Panc1 (cell line): ENCODE measurements around the gene CTAG2.

Source experiments
- CTCF ChIP-seq: fragments of 450-650 bp; IDR thresholded peaks from 2 replicates; pipeline ENCODE4 v1.5.1; 2017; ENCODE audit warnings: mild to moderate bottlenecking
- POLR2AphosphoS5 ChIP-seq: IDR thresholded peaks from 2 replicates; pipeline ENCODE4 v1.6.1; 2012; ENCODE audit warnings: mild to moderate bottlenecking, low read depth, low read length, moderate library complexity
- REST ChIP-seq, 2 experiments: IDR thresholded peaks; 2 replicates each; pipeline ENCODE4 v1.6.1; 2011 to 2012; ENCODE audit warnings: low read depth in 2 of 2, control low read depth in 1 of 2, low read length in 1 of 2, mild to moderate bottlenecking in 1 of 2, moderate library complexity in 1 of 2; ENCODE audit not compliant: insufficient read depth in 1 of 2
- SIN3A ChIP-seq: IDR thresholded peaks from 2 replicates; pipeline ENCODE4 v1.6.1; 2012; ENCODE audit warnings: low read depth, mild to moderate bottlenecking, low read length, moderate library complexity, borderline replicate concordance; ENCODE audit not compliant: insufficient read depth
- TCF7L2 ChIP-seq: IDR thresholded peaks from 2 replicates; pipeline ENCODE4 v1.6.1; 2011; ENCODE audit warnings: mild to moderate bottlenecking, low read depth, low read length, inconsistent platforms

DNA sequence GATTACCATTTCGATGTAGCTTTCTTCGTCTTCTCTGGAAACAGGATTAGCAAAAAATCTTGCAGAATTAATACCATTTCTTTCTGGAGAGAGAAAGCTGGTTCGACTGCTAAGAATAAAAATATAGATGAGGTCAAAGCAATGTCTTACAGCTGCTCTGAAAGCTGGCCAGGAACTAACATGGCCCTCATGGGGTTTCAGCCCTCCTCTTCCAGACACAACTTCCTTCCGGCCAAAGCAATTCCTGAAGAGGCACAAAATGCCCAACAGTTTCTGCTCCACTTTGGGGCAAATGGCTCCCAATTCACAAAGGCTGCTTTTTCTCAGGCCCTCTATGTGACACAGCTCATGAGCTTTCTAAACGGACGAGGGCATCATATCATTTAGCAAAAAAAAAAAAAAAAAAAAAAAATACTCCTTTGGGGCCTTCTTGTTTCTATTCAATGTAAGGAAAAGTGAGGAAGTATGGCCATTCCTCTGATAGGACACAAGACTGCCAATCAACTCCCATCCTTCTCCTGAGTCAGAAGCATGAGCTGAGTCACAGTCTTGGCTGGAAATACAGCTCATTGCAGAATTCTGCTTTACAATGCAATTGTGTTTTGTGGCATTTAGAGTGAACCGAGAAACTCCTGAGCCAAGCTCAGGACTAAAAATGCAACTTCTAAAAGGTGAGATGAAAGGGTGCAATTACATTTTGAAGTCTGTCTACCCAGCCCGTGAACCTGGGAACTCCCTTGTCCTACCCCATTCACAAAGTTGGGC lies 42.7 kb upstream of the CTAG2 start:
- TF ChIP-seq REST (IDR thresholded peaks at IDR 0.05; ENCODE audit: insufficient read depth in 1 of 2, low read depth in 2 of 2, low read length in 1 of 2) (no peak), CTCF (no peak), TCF7L2 (no peak), POLR2AphosphoS5 (no peak), SIN3A (no peak)
